Raji (cell line): ENCODE measurements around the gene PLA2G7.

Experiments
- POLR2A ChIP-seq: IDR thresholded peaks from 2 replicates; pipeline ENCODE4 v1.6.1; 2011; ENCODE audit warnings: low read depth, low read length, control low read depth; ENCODE audit not compliant: insufficient read depth

The PLA2G7 gene

GRCh38 chr6:46734867-46735719 lies at the start of gene PLA2G7:
TSS of gene PLA2G7 (minus strand) at chr6:46735375. CDS start at chr6:46722891, 12,484 bp downstream.
- no peak for TF ChIP-seq POLR2A

DNA sequence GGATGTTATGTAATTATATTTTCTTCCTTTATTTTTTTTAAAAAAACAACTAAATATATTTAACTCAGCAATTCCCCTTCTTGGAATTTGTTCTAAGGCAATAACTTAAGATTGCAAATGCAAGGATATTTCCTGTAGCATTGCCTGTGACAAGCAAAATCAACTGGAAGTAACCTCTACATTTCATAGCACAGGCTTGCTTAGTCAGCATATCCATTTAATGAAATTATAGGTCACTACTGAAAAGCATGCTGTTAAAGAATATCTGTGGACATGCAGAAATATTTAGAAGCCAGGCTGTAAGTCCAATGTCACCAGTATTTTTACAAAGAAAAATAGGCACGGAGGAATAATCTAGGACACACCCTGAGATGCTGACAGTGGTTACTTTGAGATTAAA lies 49.4 kb upstream of the PLA2G7 start:
- no peak for TF ChIP-seq POLR2A

- TF ChIP-seq POLR2A: no peak
These were observed 46.6 kb upstream of the PLA2G7 start for GRCh38 chr6:46781478-46782378.

DNA sequence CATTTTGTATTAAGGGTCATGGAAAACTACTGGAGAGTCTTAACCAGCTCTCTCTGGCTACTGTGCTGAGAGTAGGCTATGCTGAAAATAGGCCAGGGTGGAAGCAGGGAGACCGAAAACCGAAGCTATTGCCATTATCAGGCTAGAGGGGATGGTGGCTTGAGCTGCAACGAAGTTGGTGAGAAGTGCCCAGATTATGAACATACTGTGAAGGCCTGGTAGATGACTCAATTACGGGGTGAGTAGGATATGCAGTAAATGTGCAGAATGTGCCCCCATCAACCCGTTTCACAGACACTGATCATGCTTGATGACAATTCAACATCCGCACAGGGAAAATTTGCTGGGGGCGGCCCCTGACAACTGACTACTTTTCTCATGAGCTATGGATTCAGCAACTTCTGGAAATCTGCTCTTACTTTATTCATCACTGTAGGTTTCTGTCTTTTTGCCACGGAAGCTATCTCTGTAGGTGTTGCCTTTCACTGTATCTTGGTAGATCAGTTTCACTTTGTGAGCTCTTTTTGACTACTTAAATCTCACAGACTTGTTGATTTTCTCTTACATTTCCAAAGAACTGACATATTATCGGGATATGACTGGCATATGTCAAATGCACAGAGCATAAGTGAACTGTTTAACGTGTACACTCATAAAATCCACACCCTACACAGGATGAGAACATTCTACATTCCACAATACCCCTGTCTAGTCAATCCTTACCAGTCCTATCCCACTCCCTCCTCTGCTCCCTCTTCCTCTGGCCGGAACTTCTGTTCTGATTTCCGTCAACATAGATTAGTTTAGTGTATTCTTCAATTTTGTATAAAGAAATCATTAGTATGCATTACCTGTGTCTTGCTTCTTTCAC lies 42.5 kb upstream of the PLA2G7 start:
- no peak for TF ChIP-seq POLR2A

DNA sequence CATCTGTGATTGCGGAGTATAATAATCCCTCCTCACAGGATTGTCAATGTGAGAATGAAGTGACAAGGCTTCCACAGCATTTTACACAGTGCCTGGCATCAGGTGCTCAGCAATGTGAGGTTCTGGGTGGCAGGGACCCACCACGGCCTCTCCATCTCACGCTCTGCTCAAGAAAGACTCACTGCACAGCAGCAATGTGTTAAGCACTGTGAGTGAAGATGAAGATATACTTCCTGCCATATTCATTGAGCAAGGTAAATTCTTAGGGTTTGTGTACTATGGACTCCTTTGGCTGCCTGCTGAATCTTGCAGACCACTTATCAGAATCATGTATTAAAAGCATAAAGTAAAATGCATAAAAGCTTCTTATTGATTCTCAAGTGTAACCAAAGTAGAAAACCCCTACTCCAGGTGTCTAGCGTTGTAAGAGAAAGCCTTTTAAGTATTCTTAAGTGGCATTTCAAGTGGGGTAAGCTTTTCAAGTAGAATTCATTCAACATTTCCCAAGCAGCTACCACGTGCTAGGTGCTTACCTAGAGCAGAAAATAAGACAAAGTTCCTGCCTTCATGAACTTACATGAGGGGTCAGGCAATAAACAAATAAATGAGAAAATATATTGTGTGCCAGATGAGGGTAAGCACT lies 41.0 kb upstream of the PLA2G7 start:
- TF ChIP-seq POLR2A: no peak

- no peak for TF ChIP-seq POLR2A
These were observed 38.2 kb upstream of the PLA2G7 start for GRCh38 chr6:46773201-46773855.

DNA sequence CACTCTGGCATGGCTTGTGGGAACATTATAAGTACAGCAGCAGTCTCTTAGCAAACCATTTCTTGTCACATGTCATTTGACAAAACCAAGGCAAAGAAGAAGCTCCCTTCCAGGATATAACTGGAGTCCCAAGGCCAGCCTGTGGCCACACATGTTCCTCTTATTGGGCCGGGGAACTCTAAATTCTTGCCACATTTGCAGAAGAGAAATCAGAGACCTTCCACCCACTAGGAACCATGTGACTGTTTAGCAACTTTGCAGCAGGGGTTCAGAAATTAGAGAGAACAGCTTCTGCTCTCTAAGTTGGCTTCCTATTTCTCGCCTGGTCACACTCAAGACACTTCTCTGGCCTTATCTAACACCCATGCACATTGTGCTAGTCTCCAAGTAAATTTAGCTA lies 37.6 kb upstream of the PLA2G7 start:
- no peak for TF ChIP-seq POLR2A

DNA sequence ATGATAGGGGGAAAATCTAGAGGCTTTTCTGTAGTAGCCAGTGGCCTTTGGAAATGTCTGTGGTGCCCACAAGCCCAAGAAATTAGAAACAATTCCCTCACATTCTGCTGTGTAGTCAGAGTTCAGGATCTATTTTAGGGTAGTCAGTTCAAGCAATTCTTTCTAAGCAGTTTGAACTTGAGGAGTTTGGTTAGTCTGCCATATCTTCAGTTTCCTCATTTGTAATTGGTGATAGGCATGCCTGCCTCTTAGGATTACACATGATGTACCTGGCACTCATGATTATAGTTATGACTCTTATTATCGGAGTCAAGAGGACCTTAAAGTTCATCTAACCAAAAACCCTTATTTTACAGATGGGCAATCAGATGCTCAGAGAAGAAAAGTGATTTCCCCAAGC lies 36.8 kb upstream of the PLA2G7 start:
- TF ChIP-seq POLR2A: no peak

DNA sequence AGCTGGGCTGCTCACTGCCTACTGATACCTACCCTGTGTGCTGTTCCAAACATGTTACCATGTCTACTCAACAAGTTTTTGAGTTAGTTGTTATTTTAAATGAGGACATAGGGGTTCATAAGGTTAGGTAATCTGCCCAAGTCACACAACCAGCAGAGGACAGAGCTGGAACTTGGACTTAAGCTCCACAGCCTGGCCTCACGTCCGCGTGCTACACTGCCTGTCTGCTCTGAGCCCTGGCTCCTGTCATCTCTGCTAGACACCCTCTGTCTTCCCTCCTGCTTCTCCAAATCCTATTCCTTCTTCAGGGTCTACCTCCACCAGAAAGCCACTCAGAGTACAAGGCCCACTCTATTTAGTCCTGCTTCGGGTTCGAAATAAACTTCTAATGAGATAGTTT lies 29.8 kb upstream of the PLA2G7 start:
- TF ChIP-seq POLR2A: no peak

DNA sequence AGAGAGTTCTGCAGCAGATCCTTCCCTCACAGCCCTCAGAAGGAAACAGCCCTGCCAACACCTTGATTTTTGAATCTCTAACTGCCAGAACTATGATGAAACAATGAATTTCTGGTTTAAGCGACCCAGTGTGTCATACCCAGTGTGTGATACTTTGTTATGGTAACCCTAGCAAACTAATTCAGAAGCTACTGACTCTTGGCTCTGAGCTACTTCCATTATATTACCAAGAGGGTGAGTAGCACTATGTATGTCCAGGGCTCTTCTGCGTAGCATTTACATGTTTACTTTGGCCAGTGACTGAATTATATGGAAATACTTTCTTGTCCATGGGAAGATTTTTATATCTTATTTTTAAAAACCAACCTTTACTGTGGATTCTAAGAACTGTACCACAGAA lies 28.3 kb upstream of the PLA2G7 start:
- TF ChIP-seq POLR2A: no peak

DNA sequence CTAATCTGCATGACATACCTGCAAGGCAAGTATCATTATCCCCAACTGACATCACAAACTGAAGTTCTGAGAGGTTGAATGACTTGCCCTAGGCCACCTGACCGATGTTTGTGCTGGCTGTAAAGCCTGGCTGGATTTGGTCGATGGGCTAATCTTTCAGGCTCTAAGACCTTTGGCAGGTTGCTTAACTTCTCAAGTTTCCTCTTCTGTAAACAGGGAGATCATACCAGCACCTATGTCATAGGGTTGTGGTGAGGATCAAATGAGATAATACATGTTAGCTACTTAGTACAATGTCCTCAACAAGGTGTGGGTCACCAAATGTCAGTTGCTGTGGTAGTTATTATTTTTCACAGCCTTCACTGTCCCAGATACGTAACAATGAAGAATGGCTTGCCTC lies 25.8 kb upstream of the PLA2G7 start:
- TF ChIP-seq POLR2A: no peak

DNA sequence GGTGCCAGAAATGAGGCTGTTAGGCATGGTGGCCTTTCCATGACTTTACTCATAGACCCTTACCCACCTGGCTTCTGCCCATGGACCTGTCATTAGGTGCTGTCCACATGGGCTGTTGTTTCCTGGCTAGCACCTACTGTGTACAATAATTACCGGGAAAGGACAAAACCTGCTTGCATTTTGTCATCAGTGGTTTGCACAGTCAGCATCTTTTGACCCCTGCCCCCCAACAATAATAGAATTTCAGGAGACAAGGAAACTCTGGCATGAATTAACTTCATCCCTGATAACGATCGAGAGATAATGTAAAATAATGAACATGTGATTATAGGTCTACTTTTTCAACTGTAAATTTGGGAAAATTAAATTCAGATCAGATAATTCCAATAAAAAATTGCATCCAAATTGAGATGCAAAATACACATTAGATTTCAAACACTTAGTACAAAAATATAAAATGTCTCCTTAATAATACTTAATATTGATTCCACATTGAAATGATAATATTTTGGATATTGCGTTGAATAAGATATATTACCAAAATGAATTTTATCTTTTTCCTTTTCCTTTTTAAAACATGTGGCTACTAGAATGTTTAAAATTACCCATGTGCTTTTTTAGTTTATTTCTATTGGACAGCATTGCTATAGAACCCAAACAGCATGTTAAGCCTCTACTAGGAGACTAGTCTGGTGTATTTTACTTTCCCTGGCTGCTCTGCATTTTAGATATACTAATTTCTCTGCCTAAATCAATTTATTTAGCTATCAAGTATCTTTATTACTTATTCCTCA lies 24.0 kb upstream of the PLA2G7 start:
- no peak for TF ChIP-seq POLR2A

GRCh38 chr6:46757214-46757596 lies 22.0 kb upstream of the PLA2G7 start:
- TF ChIP-seq POLR2A: no peak

- TF ChIP-seq POLR2A: no peak
These were observed 21.5 kb upstream of the PLA2G7 start for GRCh38 chr6:46756469-46757213.
